Psoas muscle (tissue), 8 donors: ENCODE measurements around the gene CDK7. TPM values are rescaled to one million over a fixed set of nuclear protein-coding genes. Genes with fewer than 3 reads are reported as not detected.
"Not testable (repeated sequence)": the region's sequence is repeated elsewhere in the genome, so short reads cannot be mapped to it uniquely, and the experiment has no call there.

Experiments used
- ATAC-seq, 4 donors: fragments of 200-7000 bp; cut with Tn5 transposase; one replicate each; pipeline ENCODE4 v1.9.1; 2020; ENCODE audit warnings: moderate library complexity in 3 of 4, mild to moderate bottlenecking in 2 of 4
- DNase-seq, 2 donors: peaks; one replicate each; pipeline ENCODE4 v3.0.0-alpha.2; 2020
- H3K27ac ChIP-seq: fragments of 200-600 bp; one replicate; pipeline ENCODE4 v1.8.0; 2022
- H3K27me3 ChIP-seq, 3 donors: fragments of 200-600 bp in 1 of 3; one replicate each; pipeline versions ENCODE4 v1.6.1 to v1.8.0; 2013 to 2022; ENCODE audit warnings: low read length in 2 of 3, mild to moderate bottlenecking in 2 of 3, moderate library complexity in 1 of 3; ENCODE audit not compliant: insufficient read depth in 3 of 3
- H3K36me3 ChIP-seq, 2 donors: fragments of 200-600 bp in 1 of 2; one replicate each; pipeline versions ENCODE4 v1.6.1 to v1.8.0; 2013 to 2022; ENCODE audit warnings: low read depth in 1 of 2, mild to moderate bottlenecking in 1 of 2, moderate library complexity in 1 of 2; ENCODE audit not compliant: insufficient read depth in 1 of 2
- H3K4me1 ChIP-seq: fragments of 200-600 bp; one replicate; pipeline ENCODE4 v1.8.0; 2022
- H3K4me3 ChIP-seq: fragments of 200-600 bp; one replicate; pipeline ENCODE4 v1.8.0; 2022; ENCODE audit warnings: mild to moderate bottlenecking
- H3K9me3 ChIP-seq: fragments of 200-600 bp; one replicate; pipeline ENCODE4 v1.8.0; 2022
- WGBS, 3 donors: extraction: QIAGEN DNeasy Blood & Tissue Kit; methylation state at CpG; one replicate each; pipeline versions ENCODE4 v1.1.6 to v1.1.7; 2013; 5-methylcytosine and 5-hydroxymethylcytosine counted together
- intact Hi-C, 2 donors: fragments of 100-400 bp; cut with DNase I; formaldehyde crosslinking; loops; one replicate each; pipeline versions ENCODE4 v1.11.0 to v1.14.2; 2022
- polyA plus RNA-seq, 3 donors: library from polyadenylated mRNA; stranded (reverse); fragments of 200-250 nt; gene quantifications; one replicate each; pipeline ENCODE4 v1.2.3, GENCODE V29; 2013
- total RNA-seq, 4 donors: library from RNA; stranded (reverse); fragmentation: NEBNext Ultra II Directional in 2 of 4; extraction: Animal tissue kit (Norgen Biotek cat#: 25700) in 2 of 4; gene quantifications; one replicate each; pipeline versions ENCODE4 v1.2.1 to v1.2.4, GENCODE V29; 2021 to 2023
- TF ChIP-seq, protein P1 (sequence below): fragments of 200-600 bp; IDR thresholded peaks from one replicate; pipeline ENCODE4 v1.8.0; 2022; ENCODE audit warnings: antibody characterized with exemption
- donor health status: healthy with polysubstance abuse.
- donor health status: DM: no; HTN: no; CAD: no; lungs with moderate emphysema.
- donor health status: Bipolar disorder and iron deficiency.
- donor health status: healthy.
- donor health status: DM: yes; HTN: yes; CAD: no.
- donor health status: DM: no; HTN: no; CAD: no.
- donor health status: DM: no; HTN: no; CAD: no.
- donor health status: DM: yes; HTN: yes; CAD: no.

CDK7 gene
- total and polyA plus RNA-seq, 7 donors: 19.0 to 66.9 (median 33.4) TPM

DNA sequence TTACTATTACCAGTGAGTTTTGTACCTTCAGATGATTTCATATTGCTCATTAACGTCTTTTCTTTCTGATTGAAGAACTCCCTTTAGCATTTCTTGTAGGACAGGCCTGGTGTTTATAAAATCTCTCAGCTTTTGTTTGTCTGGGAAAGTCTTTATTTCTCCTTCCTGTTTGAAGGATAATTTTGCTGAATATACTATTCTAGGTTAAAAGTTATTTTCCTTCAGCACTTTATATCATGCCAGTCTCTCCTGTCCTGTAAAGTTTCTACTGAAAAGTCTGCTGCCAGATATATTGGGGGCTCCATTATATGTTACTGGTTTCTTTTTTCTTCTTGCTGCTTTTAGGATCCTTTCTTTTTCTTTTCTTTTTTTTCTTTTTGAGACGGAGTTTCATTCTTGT lies 13.3 kb downstream of the CDK7 start:
- peaks cover 0 to 7% of the 10 kb centered on the region in 2 donors for H3K36me3 ChIP-seq
- DNase-seq: no peak
- TF ChIP-seq, protein P1, sequence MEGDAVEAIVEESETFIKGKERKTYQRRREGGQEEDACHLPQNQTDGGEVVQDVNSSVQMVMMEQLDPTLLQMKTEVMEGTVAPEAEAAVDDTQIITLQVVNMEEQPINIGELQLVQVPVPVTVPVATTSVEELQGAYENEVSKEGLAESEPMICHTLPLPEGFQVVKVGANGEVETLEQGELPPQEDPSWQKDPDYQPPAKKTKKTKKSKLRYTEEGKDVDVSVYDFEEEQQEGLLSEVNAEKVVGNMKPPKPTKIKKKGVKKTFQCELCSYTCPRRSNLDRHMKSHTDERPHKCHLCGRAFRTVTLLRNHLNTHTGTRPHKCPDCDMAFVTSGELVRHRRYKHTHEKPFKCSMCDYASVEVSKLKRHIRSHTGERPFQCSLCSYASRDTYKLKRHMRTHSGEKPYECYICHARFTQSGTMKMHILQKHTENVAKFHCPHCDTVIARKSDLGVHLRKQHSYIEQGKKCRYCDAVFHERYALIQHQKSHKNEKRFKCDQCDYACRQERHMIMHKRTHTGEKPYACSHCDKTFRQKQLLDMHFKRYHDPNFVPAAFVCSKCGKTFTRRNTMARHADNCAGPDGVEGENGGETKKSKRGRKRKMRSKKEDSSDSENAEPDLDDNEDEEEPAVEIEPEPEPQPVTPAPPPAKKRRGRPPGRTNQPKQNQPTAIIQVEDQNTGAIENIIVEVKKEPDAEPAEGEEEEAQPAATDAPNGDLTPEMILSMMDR: no peak
- 94 to 98% (median 96%) methylated on average over 2 of the region's 2 CpGs for WGBS, 3 donors
- no peak for ATAC-seq
- H3K9me3 ChIP-seq: no peaks in the 10 kb centered on the region
- no peak overlapping the region for H3K27ac ChIP-seq
- no peak overlapping the region for H3K4me3 ChIP-seq
- intact Hi-C loops: no loop called here
- H3K27me3 ChIP-seq: no peaks in the 10 kb centered on the region
- H3K4me1 ChIP-seq: no peaks in the 10 kb centered on the region

DNA sequence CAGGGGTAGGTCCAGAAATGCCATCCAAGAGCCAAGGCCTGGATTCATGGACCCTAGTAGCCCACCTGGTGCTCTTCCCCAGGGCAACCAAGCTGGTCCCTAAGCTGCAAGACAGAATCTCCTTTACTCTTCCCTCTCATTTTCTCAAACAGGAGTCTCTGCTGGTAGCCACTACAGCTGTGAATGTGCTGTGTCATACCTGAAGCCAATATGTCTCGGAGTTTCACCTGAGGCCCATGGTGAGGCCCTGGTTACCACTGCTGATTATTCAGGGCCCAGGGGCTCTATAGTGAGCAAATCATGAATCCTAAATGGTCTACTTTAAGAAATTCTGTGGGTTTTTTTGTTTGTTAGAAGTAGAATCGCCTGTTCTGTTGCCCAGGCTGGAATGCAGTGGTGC lies 15.9 kb downstream of the CDK7 start:
- WGBS, 3 donors: 98% methylated on average over 2 of the region's 2 CpGs
- Histone ChIP-seq H3K36me3 (peaks cover 0 to 14% of the 10 kb centered on the region in 2 donors), H3K27ac (no peak overlapping the region), H3K27me3 (no peaks in the 10 kb centered on the region), H3K4me3 (no peak overlapping the region), H3K9me3 (no peaks in the 10 kb centered on the region), H3K4me1 (no peaks in the 10 kb centered on the region)
- intact Hi-C loops: no loop called here
- TF ChIP-seq, protein P1: no peak
- no peak for ATAC-seq
- DNase-seq: no peak

DNA sequence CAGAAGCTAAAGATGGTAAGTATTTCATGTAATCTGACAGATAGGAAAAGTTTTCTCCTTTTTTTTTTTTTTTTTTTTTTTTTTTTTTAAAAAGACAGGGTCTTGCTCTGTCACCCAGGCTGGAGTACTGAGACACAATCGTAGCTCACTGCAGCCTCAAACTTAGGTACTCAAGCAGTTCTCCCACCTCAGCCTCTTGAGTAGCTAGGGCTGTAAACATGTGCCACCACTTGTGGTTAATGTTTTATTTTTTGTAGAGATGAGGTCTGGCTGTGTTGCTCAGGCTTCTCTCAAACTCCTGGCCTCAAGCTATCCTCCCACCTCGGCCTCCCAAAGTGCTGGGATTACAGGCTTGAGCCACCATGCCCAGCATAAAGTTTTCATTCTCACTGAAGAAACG lies 17.8 kb downstream of the CDK7 start:
- TF ChIP-seq, protein P1: no peak
- no peak overlapping the region for H3K4me3 ChIP-seq
- intact Hi-C loops: no loop called here
- WGBS, 3 donors: 75 to 79% (median 76%) methylated on average over 3 of the region's 3 CpGs
- H3K27me3 ChIP-seq: no peaks in the 10 kb centered on the region
- no peaks in the 10 kb centered on the region for H3K4me1 ChIP-seq
- ATAC-seq: no peak
- no peaks in the 10 kb centered on the region for H3K9me3 ChIP-seq
- H3K36me3 ChIP-seq: peaks cover 3 to 32% of the 10 kb centered on the region in 2 donors
- no peak overlapping the region for H3K27ac ChIP-seq
- DNase-seq: no peak

DNA sequence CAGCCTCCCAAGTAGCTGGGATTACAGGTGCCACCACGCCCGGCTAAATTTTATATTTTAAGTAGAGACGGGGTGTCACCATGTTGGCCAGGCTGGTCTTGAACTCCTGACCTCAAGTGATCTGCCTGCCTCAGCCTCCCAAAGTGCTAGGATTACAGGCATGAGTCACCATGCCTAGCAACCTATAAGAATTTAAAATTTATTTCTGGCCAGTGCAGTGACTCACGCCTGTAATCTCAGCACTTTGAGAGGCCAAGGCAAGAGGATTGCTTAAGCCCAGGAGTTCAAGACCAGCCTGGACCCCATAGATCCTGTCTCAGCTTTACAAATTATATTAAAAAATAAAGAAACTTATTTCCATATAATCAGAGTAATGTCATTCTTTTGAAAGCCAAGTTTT lies 21.3 kb downstream of the CDK7 start:
- H3K4me3 ChIP-seq, intact Hi-C loops, H3K27me3 ChIP-seq, H3K9me3 ChIP-seq, H3K27ac ChIP-seq, DNase-seq, H3K4me1 ChIP-seq: not testable (repeated sequence)
- H3K36me3 ChIP-seq: peaks cover 7 to 67% of the 10 kb centered on the region in 2 donors
- WGBS, 3 donors: 90 to 94% (median 91%) methylated on average over 4 of the region's 4 CpGs
- peak in 2 of 4 donors; percentile 55 to 69 for ATAC-seq

DNA sequence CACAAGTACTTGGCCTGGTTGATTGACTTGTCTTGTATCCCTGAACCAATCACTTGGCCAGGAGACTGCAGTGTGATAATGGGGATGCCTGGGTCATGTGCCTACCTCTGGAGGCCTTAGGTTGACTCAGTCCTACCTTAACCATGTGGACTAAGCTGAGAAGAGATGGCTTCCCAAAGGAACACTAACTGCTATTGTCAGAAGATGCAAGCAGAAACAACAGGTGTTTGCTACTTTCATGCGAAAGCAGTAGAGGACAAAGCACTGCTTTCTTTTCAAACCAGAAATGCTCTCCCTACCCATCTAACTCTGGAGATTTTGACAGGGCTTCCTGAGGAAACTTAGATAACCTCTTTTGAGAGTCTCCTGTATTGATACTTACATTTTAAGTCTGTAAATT lies 22.9 kb downstream of the CDK7 start:
- Histone ChIP-seq H3K9me3 (no peaks in the 10 kb centered on the region), H3K27me3 (no peaks in the 10 kb centered on the region), H3K4me1 (no peaks in the 10 kb centered on the region), H3K36me3 (peaks cover 7 to 77% of the 10 kb centered on the region in 2 donors), H3K4me3 (no peak overlapping the region), H3K27ac (no peak overlapping the region)
- no peak for ATAC-seq
- TF ChIP-seq, protein P1: no peak
- intact Hi-C loops: no loop called here
- no peak for DNase-seq
- WGBS, 3 donors: 80 to 87% (median 82%) methylated on average over 1 of the region's 1 CpG
